Brain pericyte (primary cell): ENCODE results near the gene MARCHF6.
"Not testable (repeated sequence)": the region's sequence is repeated elsewhere in the genome, so short reads cannot be mapped to it uniquely, and the experiment has no call there.

Experiments used
- DNase-seq: peaks from one replicate; pipeline ENCODE4 v3.0.0-alpha.2; 2012; ENCODE audit warnings: low read depth, low spot score

The MARCHF6 gene, protein sequence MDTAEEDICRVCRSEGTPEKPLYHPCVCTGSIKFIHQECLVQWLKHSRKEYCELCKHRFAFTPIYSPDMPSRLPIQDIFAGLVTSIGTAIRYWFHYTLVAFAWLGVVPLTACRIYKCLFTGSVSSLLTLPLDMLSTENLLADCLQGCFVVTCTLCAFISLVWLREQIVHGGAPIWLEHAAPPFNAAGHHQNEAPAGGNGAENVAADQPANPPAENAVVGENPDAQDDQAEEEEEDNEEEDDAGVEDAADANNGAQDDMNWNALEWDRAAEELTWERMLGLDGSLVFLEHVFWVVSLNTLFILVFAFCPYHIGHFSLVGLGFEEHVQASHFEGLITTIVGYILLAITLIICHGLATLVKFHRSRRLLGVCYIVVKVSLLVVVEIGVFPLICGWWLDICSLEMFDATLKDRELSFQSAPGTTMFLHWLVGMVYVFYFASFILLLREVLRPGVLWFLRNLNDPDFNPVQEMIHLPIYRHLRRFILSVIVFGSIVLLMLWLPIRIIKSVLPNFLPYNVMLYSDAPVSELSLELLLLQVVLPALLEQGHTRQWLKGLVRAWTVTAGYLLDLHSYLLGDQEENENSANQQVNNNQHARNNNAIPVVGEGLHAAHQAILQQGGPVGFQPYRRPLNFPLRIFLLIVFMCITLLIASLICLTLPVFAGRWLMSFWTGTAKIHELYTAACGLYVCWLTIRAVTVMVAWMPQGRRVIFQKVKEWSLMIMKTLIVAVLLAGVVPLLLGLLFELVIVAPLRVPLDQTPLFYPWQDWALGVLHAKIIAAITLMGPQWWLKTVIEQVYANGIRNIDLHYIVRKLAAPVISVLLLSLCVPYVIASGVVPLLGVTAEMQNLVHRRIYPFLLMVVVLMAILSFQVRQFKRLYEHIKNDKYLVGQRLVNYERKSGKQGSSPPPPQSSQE

DNA sequence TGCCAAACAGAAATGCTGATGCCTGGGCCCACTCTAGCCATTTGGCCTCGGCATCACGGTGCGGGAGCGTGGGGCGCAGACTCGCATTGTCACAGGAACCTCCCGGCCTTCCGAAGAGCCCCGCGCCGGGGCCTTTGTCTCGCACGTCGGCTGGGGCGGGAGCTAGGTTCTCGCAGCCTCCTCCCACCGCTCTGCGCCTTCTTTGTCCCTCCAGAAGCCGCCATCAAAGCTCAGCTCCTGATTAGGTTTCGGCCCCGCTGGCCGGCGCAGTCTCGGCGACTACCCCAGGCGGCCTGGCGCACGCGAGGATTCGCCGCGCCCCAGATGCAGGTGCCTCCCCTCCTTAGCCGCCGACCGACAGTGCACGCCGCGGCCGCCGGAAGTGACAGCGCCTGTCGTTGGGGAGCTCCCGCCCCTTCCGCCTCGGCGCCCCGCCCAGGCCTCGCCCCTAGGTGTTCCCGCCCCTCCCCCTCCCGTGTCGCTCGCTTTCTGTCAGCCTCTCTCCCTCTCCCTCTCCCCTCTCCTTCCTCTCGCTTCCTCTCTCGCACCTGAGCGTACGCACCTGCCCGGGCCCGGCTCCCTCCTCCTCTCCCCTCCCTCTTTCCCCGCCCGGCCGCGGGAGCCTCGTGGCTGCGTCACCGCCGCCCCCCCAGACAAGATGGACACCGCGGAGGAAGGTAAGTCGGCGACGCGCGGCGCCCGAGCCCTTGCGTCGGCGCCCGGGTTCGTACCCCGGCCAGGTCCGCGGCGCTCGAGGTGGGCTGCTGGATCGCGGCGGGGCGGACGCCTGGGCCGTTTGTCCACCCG lies at the start of gene MARCHF6:
MARCHF6 (plus strand) TSS at position 455 of the 807 bp plus-strand sequence; CDS start at position 659, 204 bp downstream.
- peak; percentile 65 for DNase-seq

DNA sequence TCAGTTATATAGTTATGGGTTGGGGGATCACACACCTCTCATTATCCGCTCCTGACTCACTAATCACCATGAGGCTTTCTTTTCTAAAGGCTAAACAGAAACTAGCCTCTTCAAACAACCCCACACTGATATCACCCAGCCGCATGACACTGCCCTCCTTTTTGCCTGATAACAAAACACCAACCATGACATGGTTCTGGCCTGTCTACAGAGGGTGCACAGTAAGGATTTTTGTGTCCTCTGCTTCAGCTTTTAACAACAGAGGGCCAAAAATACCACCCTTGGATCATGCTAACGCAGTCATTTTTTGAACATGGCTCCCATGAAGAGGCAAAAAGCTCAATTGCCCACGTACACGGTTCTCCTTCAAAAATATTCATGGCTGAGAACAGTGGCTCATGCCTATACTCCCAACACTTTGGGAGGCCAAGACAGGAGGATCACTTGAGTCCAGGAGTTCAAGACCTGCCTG lies 49.8 kb upstream of the MARCHF6 start:
- no peak for DNase-seq

GRCh38 chr5:10304932-10305331 lies 48.6 kb upstream of the MARCHF6 start:
- no peak for DNase-seq

GRCh38 chr5:10306114-10306513 lies 47.4 kb upstream of the MARCHF6 start:
- DNase-seq: no peak

DNA sequence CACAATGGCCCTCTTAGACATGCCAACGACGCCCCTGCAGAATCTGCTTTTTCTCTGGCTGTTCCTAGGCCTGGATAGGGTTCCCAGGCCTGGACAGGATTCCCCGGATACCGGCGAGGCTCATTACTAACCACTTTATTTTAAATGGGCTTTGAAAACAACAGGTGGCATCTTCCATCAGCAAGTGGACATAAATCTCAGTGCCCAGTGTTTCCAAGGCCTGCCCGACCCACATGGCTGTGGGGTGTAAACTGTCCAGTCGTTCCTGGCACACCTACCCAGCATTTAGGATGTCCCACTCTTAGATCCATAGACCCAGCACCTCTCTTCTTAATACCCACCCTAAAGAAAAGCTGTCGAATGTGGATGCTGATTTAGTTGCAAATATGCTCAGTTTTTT lies 46.7 kb upstream of the MARCHF6 start:
- no peak for DNase-seq

DNA sequence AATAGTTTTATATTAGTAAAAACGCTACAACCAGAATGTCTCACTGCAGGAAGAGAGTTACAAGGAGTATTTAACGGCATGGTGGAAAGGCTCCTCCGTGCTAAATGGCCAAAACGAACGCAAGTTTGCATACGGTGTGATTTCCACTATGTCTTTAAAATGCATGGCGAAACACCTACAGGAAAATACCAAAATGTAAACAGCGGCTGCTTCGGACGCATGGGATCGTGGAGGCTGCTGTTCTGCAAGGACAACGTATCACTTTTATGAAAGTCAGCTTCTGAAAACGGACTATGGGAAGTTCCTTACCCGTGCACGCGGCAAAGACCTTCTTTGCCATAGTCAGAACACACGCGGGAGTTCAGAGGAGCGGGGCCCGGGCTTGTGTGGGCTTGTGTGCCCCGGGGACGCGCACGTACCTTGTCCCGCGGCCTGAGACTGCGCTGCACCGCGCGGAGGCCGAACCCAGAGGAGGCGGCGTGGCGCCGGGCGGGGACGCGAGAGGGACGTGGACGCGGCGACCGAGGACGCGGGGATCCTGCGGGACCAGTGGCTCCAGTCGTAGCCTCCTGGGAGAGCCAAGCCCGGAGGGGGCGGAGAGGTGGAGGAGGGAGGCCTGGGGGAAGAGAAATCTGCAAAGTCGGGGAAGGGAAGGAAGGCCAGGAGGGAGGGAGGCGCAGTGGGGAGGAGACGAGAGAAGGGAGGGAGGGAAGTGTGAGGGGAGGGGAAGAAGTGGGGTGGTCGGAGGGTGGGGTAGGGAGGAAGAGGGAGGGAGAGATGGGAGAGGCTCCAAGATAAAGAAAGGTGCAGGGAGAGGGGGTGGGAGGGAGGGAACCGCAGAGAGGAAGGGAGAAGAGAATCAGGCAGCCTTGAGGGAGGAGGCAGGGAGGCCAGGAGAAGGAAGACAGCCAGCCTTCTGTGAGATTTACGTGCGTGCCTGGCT lies 46.0 kb upstream of the MARCHF6 start, which contains the start of gene CMBL:
CMBL (minus strand) TSS at position 697 of the 943 bp plus-strand sequence. CDS start 17,140 bp downstream, outside the sequence.
- no peak for DNase-seq

DNA sequence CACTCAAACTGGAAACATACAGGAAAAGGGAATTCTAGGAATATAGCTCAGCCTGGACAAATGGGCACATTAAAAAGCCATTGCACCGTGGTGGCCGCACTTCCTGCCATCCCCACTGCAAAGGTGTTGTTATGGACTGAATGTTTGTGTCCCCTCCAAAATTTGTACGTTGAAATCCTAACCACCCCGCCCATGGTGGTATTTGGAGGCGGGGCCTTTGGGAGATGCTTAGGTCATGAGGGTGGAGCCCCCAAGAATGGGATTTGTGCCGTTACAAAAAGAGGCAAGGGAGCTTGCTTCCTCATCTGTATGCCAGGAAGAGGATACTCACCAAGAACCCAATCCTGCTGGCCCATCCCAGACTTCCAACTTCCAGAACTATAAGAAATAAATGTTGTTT lies 44.7 kb upstream of the MARCHF6 start:
- no peak for DNase-seq

- DNase-seq: peak; percentile 69
These were observed 43.3 kb upstream of the MARCHF6 start for GRCh38 chr5:10310066-10310779.

DNA sequence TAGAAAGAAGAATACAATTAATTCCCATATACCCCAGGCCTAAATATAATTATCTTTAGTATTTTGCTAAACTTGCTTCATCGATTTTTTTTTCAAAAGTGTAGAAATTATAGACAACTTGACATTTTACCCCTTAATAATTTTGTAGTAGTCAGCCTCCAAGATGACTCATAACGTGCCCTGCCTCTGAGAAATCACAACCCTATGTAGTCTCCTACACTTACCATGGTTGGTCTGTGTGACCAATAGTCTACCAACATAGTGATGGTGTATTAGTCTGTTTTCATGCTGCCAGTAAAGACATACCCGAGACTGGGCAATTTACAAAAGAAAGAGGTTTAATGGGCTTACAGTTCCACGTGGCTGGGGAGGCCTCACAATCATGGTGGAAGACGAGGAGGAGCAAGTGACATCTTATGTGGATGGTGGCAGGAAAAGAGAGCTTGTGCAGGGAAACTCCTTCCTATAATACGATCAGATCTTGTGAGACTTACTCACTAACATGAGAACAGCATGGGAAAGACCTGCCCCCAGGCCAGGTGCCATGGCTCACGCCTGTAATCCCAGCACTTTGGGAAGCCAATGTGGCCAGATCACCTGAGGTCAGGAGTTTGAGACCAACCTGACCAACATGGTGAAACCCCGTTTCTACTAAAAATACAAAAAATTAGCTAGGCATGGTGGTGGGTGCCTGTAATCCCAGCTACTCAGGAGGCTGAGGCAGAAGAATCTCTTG lies 42.5 kb upstream of the MARCHF6 start:
- not testable (repeated sequence) for DNase-seq

DNA sequence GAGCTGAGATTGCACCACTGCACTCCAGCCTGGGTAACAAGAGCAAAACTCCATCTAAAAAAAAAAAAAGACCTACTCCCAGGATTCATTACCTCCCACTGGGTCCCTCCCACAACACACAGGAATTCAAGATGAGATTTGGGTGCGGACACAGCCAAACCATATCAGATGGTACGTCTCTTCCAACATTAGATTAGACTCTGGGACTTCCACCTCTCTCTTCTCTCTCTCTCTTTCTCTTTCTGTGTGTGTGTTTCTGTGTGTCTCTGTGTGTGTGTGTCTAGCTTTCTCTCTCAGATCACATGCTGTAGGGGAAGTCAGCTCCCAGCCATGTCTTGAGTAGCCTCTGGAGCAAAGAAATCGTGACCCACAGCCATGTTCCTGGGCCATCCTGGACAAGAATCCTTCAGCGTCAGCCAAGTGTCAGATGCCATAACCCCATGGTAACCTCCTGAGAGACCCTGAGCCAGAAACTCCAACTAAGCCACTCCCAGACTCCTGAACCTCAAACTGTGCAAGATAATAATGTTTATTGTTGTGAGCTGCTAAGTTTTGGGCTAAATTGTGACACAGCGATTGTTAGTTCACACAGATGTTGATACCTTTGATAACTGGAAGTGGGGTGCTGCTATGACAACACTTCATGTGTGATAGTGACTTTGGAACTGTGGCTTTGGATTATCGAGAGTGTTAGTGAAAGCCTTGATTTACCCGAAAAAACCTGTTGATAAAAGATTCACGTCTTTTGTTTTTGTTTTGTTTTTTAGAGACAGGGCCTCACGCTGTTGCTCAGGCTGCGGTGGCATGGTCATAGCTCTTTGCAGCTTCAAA lies 41.7 kb upstream of the MARCHF6 start:
- no peak for DNase-seq

- no peak for DNase-seq
These were observed 38.3 kb upstream of the MARCHF6 start for GRCh38 chr5:10315201-10315600.

DNA sequence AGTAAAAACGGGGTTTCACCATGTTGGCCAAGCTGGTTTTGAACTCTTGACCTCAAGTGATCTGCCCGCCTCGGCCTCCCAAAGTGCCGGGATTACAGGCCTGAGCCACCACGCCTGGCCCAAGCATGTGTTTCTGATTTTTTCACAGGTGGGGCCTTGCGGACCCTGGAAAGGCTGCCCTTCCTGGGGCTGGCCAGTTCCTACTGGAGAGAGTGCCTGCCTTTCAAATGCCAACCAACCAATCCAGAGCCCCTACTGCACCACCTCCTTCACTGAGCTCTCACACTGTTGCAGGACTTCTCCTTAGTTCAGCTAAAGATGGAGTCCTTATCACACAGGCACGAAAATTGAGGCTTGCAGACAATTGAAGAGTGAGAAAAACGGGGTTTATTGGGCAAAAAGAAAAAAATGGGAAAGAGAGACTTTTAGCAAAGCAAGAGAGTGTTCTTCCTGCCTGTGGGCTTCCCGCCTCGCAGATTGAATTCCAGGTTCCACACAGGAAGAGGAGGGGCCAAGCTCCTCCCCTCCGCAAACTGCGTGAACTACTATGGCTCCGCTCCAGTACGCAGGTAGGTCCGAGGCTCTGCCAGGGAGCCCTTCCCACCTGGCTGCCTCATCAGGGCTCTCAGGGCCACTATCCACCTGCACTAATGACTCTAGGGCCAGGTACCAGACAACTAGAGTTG lies 37.5 kb upstream of the MARCHF6 start:
- DNase-seq: no peak

- DNase-seq: no peak
These were observed 35.4 kb upstream of the MARCHF6 start for GRCh38 chr5:10317825-10318682.

DNA sequence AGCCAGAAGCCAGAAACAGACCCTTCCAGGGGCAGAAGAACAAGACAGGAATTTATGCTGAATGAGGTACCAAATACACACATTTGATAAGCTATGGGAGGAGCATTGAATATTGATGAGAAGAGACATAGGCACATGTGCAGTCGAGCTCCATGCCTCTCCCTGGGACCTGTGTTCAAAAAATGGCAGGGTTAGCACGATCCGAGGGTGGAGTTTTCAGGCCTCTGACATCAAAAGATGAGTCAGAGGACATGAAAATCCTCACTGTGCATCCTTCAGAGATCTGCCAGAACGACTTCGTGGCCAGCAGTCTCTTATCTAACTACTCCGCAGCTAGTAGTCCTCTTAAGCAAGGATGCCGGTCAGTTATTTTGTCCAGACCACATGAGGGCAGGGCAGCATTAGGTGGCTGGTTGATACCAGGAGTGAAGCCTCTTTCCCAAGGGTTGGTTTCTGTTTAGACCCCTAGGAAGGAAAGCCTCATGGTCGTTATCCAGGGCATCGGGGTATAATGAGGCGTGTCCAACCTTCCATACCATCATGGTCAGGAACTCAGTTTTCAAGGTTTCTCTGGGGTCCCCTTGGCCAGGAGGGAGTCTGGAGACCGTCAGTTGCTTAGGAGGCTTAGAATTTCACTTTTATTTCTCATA lies 34.2 kb upstream of the MARCHF6 start:
- no peak for DNase-seq

- no peak for DNase-seq
These were observed 32.7 kb upstream of the MARCHF6 start for GRCh38 chr5:10320793-10321192.

GRCh38 chr5:10321882-10322281 lies 31.6 kb upstream of the MARCHF6 start:
- no peak for DNase-seq
